DND-41 (cell line): ENCODE results near the gene RAD51B.

Experiments used
- EZH2 ChIP-seq: IDR thresholded peaks from 3 replicates; pipeline ENCODE4 v1.6.1; 2012; ENCODE audit warnings: borderline replicate concordance, low read depth, mild to moderate bottlenecking, moderate library complexity, low read length, inconsistent platforms; ENCODE audit not compliant: severe bottlenecking
- TF ChIP-seq, protein P1 (sequence below): IDR thresholded peaks from 2 replicates; pipeline ENCODE4 v1.5.1; 2012; ENCODE audit warnings: borderline replicate concordance, low read length, moderate library complexity, mild to moderate bottlenecking; ENCODE audit not compliant: poor library complexity, severe bottlenecking; ENCODE audit errors: extremely low read depth

DNA sequence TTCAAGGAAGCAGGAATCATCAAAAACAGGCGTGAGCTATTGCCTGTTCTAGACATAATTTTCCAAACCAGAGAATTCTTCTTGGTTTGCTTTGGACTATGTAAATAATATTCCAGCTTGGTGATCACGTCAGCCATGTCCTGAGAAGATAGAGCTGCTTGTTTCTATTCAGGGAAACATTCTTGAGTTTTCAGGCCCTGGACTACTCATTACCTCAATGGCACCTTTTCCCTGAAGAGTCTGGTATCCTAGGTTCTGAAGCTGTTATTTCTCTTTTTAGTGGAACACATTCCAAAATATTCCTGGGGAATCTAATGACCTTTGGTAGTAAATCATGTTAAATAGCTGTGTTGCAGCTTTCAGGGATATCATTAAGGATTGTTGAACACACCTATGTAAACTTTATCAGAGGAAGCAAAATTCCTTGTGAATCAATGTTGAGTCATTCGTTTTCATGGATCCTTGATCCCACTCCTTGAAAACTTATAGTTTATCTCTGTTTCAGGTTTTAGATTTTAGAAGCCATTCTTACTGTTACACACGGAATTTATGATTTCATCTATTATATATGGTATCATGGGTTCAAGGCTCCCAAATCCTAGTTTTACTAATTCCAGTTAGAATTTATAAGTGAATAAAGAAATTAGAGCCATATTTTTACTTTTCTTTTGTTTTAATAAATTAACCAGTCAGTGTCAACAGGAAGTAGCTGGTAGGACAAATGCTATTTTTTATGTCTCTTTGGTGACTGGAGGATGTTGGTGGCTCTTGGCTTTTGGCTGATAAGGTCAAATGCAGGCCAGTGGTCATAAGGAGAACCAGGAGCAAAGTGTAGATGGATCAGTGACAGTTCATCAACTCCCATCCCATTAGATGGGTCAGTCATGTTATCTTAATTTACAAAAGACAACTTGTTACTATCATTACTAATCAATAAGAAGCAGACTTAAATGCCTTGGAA, 593.2 kb downstream of the RAD51B start:
- TF ChIP-seq, protein P1, sequence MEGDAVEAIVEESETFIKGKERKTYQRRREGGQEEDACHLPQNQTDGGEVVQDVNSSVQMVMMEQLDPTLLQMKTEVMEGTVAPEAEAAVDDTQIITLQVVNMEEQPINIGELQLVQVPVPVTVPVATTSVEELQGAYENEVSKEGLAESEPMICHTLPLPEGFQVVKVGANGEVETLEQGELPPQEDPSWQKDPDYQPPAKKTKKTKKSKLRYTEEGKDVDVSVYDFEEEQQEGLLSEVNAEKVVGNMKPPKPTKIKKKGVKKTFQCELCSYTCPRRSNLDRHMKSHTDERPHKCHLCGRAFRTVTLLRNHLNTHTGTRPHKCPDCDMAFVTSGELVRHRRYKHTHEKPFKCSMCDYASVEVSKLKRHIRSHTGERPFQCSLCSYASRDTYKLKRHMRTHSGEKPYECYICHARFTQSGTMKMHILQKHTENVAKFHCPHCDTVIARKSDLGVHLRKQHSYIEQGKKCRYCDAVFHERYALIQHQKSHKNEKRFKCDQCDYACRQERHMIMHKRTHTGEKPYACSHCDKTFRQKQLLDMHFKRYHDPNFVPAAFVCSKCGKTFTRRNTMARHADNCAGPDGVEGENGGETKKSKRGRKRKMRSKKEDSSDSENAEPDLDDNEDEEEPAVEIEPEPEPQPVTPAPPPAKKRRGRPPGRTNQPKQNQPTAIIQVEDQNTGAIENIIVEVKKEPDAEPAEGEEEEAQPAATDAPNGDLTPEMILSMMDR: no peak
- no peak for TF ChIP-seq EZH2
